HepG2 (cell line): ENCODE results near the gene EMILIN1. TPM values are rescaled to one million over a fixed set of nuclear protein-coding genes. Genes with fewer than 3 reads are reported as not detected.

Experiments used
- CBX5 ChIP-seq: sonication (generic); formaldehyde crosslinking; IDR thresholded peaks from 2 replicates; pipeline ENCODE4 v1.4.0; 2020; ENCODE audit warnings: missing genetic modification reagents, borderline replicate concordance
- EEA1 ChIP-seq: sonication (generic); formaldehyde crosslinking; IDR thresholded peaks from 2 replicates; pipeline ENCODE4 v1.5.1; 2020; ENCODE audit warnings: mild to moderate bottlenecking, missing genetic modification reagents, borderline replicate concordance
- ESRRA ChIP-seq: sonication (generic); formaldehyde crosslinking; IDR thresholded peaks from 2 replicates; pipeline ENCODE4 v1.5.1; 2020; ENCODE audit warnings: mild to moderate bottlenecking, low read depth, missing genetic modification reagents
- ETV5 ChIP-seq: IDR thresholded peaks from 2 replicates; pipeline ENCODE4 v1.6.1; 2018; ENCODE audit warnings: missing biosample characterization, missing genetic modification reagents, inconsistent platforms, borderline replicate concordance
- HCFC1 ChIP-seq: fragments of 150-350 bp; IDR thresholded peaks from 2 replicates; pipeline ENCODE4 v1.6.1; 2014; ENCODE audit warnings: low read depth, low read length
- MEIS1 ChIP-seq: sonication (generic); formaldehyde crosslinking; IDR thresholded peaks from 2 replicates; pipeline ENCODE4 v1.9.0; 2021; ENCODE audit warnings: mild to moderate bottlenecking, missing genetic modification reagents, moderate library complexity, borderline replicate concordance
- MEIS2 ChIP-seq: sonication (generic); formaldehyde crosslinking; IDR thresholded peaks from 2 replicates; pipeline ENCODE4 v1.9.0; 2021; ENCODE audit warnings: mild to moderate bottlenecking, missing genetic modification reagents
- PTBP1 ChIP-seq: fragments of 200-400 bp; formaldehyde crosslinking; IDR thresholded peaks from 2 replicates; pipeline ENCODE4 v1.6.1; 2018; ENCODE audit warnings: low read length, low read depth; ENCODE audit not compliant: poor library complexity, severe bottlenecking
- RNF2 ChIP-seq: fragments of 450-650 bp; conservative IDR thresholded peaks from 2 replicates; pipeline ENCODE4 v1.6.1; 2016; ENCODE audit warnings: low read depth
- TAF15 ChIP-seq: fragments of 200-400 bp; formaldehyde crosslinking; IDR thresholded peaks from one replicate; pipeline ENCODE4 v1.6.1; 2018; ENCODE audit warnings: mild to moderate bottlenecking, low read depth, low read length; ENCODE audit not compliant: poor library complexity, severe bottlenecking
- TBP ChIP-seq: sonication (generic); formaldehyde crosslinking; IDR thresholded peaks from 2 replicates; pipeline ENCODE4 v1.5.0; 2020; ENCODE audit warnings: missing genetic modification reagents
- TCF7L2 ChIP-seq: IDR thresholded peaks from 2 replicates; pipeline ENCODE4 v1.6.1; 2011; ENCODE audit warnings: mild to moderate bottlenecking, low read depth, low read length, moderate library complexity
- WIZ ChIP-seq: sonication (generic); formaldehyde crosslinking; IDR thresholded peaks from 2 replicates; pipeline ENCODE4 v1.5.1; 2020; ENCODE audit warnings: mild to moderate bottlenecking, missing genetic modification reagents
- ZFP37 ChIP-seq: sonication (generic); formaldehyde crosslinking; IDR thresholded peaks from 2 replicates; pipeline ENCODE4 v1.4.0; 2020; ENCODE audit warnings: missing genetic modification reagents, borderline replicate concordance
- ZFP90 ChIP-seq: sonication (generic); formaldehyde crosslinking; IDR thresholded peaks from 2 replicates; pipeline ENCODE4 v1.8.0; 2022; ENCODE audit warnings: missing genetic modification reagents, mild to moderate bottlenecking, inconsistent platforms, borderline replicate concordance
- ZNF235 ChIP-seq: sonication (generic); formaldehyde crosslinking; IDR thresholded peaks from 2 replicates; pipeline ENCODE4 v1.8.1; 2023; ENCODE audit warnings: mild to moderate bottlenecking, missing genetic modification reagents, borderline replicate concordance
- ZNF484 ChIP-seq: sonication (generic); formaldehyde crosslinking; IDR thresholded peaks from 2 replicates; pipeline ENCODE4 v1.5.1; 2020; ENCODE audit warnings: mild to moderate bottlenecking, low read depth, missing genetic modification reagents, borderline replicate concordance
- ZNF572 ChIP-seq: sonication (generic); formaldehyde crosslinking; IDR thresholded peaks from 2 replicates; pipeline ENCODE4 v1.5.1; 2020; ENCODE audit warnings: mild to moderate bottlenecking, missing genetic modification reagents
- ZNF703 ChIP-seq: sonication (generic); formaldehyde crosslinking; IDR thresholded peaks from 2 replicates; pipeline ENCODE4 v1.5.1; 2020; ENCODE audit warnings: missing genetic modification reagents, mild to moderate bottlenecking, moderate library complexity, borderline replicate concordance
- ZNF839 ChIP-seq: sonication (generic); formaldehyde crosslinking; IDR thresholded peaks from 2 replicates; pipeline ENCODE4 v1.4.0; 2020; ENCODE audit warnings: missing genetic modification reagents, mild to moderate bottlenecking, borderline replicate concordance
- ZNF841 ChIP-seq: sonication (generic); formaldehyde crosslinking; IDR thresholded peaks from 2 replicates; pipeline ENCODE4 v1.8.1; 2023; ENCODE audit warnings: missing genetic modification reagents, borderline replicate concordance
- ZNF879 ChIP-seq: sonication (generic); formaldehyde crosslinking; IDR thresholded peaks from 2 replicates; pipeline ENCODE4 v1.8.1; 2023; ENCODE audit warnings: missing genetic modification reagents
- polyA plus RNA-seq, 8 experiments: library from polyadenylated mRNA; depleted of rRNA in 3 of 8; stranded (reverse) in 7 of 8; unstranded in 1 of 8; fragments of >200 nt; fragmentation: Illumina TruSeq in 4 of 8; extraction: Trizol in 4 of 8; gene quantifications; 2 replicates each; pipeline versions ENCODE4 v1.2.1 to v1.2.3, GENCODE V29; 2011 to 2016; ENCODE audit warnings: low read depth in 4 of 8, missing spikeins in 1 of 8, mixed read lengths in 1 of 8; ENCODE audit not compliant: insufficient read depth in 1 of 8
- total RNA-seq, 5 experiments: library from RNA; depleted of rRNA; stranded (reverse); fragments of >200 nt; fragmentation: Illumina TruSeq; extraction: Trizol; gene quantifications; 2 replicates each; pipeline ENCODE4 v1.2.3, GENCODE V29; 2016; ENCODE audit warnings: low read depth in 1 of 5
- TF ChIP-seq, protein P1 (sequence below): sonication (generic); formaldehyde crosslinking; IDR thresholded peaks from 2 replicates; pipeline ENCODE4 v1.8.0; 2022; ENCODE audit warnings: mild to moderate bottlenecking, missing genetic modification reagents
- TF ChIP-seq, protein P2 (sequence below), 2 experiments: sonication (generic) in 1 of 2; formaldehyde crosslinking in 1 of 2; IDR thresholded peaks; 2 replicates each; pipeline versions ENCODE4 v1.4.0 to v1.6.1; 2016 to 2020; ENCODE audit warnings: borderline replicate concordance in 1 of 2, low read depth in 1 of 2, mild to moderate bottlenecking in 1 of 2, missing genetic modification reagents in 1 of 2

The EMILIN1 gene
- total and polyA plus RNA-seq, 2 of the 13 experiments (the other 11 are each of a cell fraction or from before 2014, with no cell fraction given), result 8.1 to 9.7 TPM

DNA sequence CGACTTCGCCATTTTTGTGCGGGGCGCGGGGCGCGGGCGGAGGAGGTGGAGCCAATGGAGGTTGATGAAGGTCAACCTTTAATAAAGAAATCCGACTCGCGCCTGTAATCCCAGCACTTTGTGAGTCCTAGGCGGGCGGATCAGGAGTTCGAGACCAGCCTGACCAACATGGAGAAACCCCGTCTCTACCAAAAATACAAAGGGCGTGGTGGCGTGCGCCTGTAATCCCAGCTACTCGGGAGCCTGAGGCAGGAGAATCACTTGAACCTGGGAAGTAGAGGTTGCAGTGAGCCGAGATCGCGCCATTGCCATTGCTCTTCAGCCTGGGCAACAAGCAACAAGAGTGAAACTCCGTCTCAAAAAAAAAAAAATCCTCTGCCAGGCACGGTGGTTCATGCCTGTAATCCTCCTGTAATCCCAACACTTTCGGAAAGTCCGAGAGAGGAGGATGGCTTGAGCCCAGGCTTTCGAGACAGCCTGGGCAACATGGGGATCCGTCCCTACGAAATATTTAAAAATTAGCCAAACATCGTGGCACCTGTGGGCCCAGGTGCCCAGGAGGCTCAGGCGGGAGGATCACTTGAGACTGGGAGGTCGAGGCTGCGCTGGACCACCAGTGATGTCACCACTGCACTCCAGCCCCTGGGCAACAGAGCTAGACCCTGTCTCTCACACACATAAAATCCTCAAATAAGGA lies 56.5 kb downstream of the EMILIN1 start (continued):
- no peak for TF ChIP-seq ZNF879 (CRISPR knock-in tag)
- TF ChIP-seq ESRRA, result no peak
- no peak for TF ChIP-seq ZFP90 (CRISPR knock-in tag)
- no peak for TF ChIP-seq TCF7L2
- TF ChIP-seq ZFP37 (CRISPR knock-in tag), result no peak
- 0 out of 2 replicates have a peak, but pooled peaks have one; percentile 20 for TF ChIP-seq CBX5 (CRISPR knock-in tag)
- TF ChIP-seq ZNF484, result no peak; the same call in 1 of the 2 replicates
- TF ChIP-seq PTBP1, result no peak
- TF ChIP-seq ZNF839, result no peak
- TF ChIP-seq TBP (CRISPR knock-in tag), result no peak
- no peak for TF ChIP-seq HCFC1
- TF ChIP-seq MEIS2 (CRISPR knock-in tag), result no peak; the same call in 1 of the 2 replicates
- TF ChIP-seq ZNF703 (CRISPR knock-in tag), result no peak
- TF ChIP-seq WIZ (CRISPR knock-in tag), result no peak
- TF ChIP-seq ZNF841, result no peak
- no peak; the same call in 1 of the 2 replicates for TF ChIP-seq ETV5 (CRISPR knock-in tag)
- TF ChIP-seq RNF2, result no peak
- TF ChIP-seq, protein P1, sequence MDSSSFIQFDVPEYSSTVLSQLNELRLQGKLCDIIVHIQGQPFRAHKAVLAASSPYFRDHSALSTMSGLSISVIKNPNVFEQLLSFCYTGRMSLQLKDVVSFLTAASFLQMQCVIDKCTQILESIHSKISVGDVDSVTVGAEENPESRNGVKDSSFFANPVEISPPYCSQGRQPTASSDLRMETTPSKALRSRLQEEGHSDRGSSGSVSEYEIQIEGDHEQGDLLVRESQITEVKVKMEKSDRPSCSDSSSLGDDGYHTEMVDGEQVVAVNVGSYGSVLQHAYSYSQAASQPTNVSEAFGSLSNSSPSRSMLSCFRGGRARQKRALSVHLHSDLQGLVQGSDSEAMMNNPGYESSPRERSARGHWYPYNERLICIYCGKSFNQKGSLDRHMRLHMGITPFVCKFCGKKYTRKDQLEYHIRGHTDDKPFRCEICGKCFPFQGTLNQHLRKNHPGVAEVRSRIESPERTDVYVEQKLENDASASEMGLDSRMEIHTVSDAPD (CRISPR knock-in tag), result peak; percentile 44; the same call in 1 of the 2 replicates
- TF ChIP-seq TAF15, result no peak
- TF ChIP-seq, protein P2, sequence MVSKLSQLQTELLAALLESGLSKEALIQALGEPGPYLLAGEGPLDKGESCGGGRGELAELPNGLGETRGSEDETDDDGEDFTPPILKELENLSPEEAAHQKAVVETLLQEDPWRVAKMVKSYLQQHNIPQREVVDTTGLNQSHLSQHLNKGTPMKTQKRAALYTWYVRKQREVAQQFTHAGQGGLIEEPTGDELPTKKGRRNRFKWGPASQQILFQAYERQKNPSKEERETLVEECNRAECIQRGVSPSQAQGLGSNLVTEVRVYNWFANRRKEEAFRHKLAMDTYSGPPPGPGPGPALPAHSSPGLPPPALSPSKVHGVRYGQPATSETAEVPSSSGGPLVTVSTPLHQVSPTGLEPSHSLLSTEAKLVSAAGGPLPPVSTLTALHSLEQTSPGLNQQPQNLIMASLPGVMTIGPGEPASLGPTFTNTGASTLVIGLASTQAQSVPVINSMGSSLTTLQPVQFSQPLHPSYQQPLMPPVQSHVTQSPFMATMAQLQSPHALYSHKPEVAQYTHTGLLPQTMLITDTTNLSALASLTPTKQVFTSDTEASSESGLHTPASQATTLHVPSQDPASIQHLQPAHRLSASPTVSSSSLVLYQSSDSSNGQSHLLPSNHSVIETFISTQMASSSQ (IDR thresholded peaks at IDR 0.05; ENCODE audit: low read depth), result no peak
- TF ChIP-seq, protein P2 (CRISPR knock-in tag; IDR thresholded peaks at IDR 0.05; ENCODE audit: borderline replicate concordance), result 0 out of 2 replicates have a peak, but pooled peaks have one; percentile 23
- no peak for TF ChIP-seq ZNF235 (CRISPR knock-in tag)
- TF ChIP-seq EEA1 (CRISPR knock-in tag), result no peak
- TF ChIP-seq ZNF572 (CRISPR knock-in tag), result no peak
- TF ChIP-seq MEIS1, result no peak; the same call in 1 of the 2 replicates
